Mammary epithelial cell (primary cell): ENCODE measurements around the gene HAAO.

Source experiments
- EZH2 ChIP-seq: IDR thresholded peaks from 2 replicates; pipeline ENCODE4 v1.6.1; 2012; ENCODE audit warnings: low read length, inconsistent platforms, borderline replicate concordance
- TF ChIP-seq, protein P1 (sequence below), 2 donors: IDR thresholded peaks in 1 of 2; conservative IDR thresholded peaks in 1 of 2; 2 replicates each; pipeline ENCODE4 v1.5.1; 2011 to 2012; ENCODE audit warnings: inconsistent platforms in 2 of 2, low read length in 2 of 2, mild to moderate bottlenecking in 2 of 2, control low read depth in 1 of 2, low read depth in 1 of 2; ENCODE audit not compliant: insufficient read depth in 1 of 2; ENCODE audit errors: extremely low read depth in 1 of 2

DNA sequence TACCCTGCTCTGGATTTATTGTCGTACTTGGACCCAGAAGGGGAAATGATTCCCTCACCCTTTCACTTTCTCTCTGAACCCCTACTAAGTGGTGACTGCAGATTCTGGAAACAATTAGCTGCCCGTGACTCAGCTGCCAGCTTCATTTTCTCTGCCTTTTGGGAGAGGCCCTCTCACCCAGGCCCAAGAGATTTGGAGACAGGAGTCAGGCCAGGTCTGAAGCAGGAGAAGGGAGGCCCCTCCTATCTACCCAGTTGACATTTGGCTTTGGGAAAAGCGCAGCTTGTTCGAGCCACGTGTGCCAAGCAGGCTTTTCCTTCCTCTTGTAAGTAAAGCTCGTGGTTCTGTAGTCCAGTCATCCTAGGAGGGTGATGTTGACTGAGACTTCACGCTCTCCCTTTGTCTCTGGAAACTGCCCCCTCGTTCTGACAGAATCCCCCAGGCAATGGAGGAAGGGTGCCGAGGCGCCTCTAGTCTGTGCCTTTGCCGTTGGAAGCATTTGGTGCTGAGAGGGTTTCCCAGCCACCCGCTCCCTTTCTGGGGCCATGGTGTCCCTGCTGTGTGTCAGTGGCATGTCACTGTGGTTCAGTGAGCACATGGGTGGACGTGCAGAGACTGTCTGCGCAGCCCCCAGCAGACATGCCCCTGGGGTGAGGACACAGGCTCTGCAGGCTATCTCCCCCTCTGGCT lies 37.0 kb downstream of the HAAO start:
- TF ChIP-seq, protein P1, sequence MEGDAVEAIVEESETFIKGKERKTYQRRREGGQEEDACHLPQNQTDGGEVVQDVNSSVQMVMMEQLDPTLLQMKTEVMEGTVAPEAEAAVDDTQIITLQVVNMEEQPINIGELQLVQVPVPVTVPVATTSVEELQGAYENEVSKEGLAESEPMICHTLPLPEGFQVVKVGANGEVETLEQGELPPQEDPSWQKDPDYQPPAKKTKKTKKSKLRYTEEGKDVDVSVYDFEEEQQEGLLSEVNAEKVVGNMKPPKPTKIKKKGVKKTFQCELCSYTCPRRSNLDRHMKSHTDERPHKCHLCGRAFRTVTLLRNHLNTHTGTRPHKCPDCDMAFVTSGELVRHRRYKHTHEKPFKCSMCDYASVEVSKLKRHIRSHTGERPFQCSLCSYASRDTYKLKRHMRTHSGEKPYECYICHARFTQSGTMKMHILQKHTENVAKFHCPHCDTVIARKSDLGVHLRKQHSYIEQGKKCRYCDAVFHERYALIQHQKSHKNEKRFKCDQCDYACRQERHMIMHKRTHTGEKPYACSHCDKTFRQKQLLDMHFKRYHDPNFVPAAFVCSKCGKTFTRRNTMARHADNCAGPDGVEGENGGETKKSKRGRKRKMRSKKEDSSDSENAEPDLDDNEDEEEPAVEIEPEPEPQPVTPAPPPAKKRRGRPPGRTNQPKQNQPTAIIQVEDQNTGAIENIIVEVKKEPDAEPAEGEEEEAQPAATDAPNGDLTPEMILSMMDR (conservative IDR thresholded peaks at IDR 0.05 in 1 of 2, IDR thresholded peaks at IDR 0.05 in 1 of 2; ENCODE audit: extremely low read depth in 1 of 2, insufficient read depth in 1 of 2, low read depth in 1 of 2, low read length in 2 of 2) = no peak
- TF ChIP-seq EZH2 = no peak
